Liver (tissue), 9 donors: Measurements from ENCODE around the gene PLEKHM2. TPM values are rescaled to one million over a fixed set of nuclear protein-coding genes. Genes with fewer than 3 reads are reported as not detected.

ENCODE experiments used
- DNase-seq: peaks from one replicate; pipeline ENCODE4 v3.0.0-alpha.2; 2017; ENCODE audit warnings: low spot score
- H3K27ac ChIP-seq, 2 donors: one replicate each; pipeline ENCODE4 v1.7.0; 2013; ENCODE audit warnings: inconsistent platforms in 2 of 2, low read length in 2 of 2, control low read depth in 1 of 2, low read depth in 1 of 2, mild to moderate bottlenecking in 1 of 2
- H3K27me3 ChIP-seq, 4 donors: one replicate each; pipeline versions ENCODE4 v1.6.1 to v1.7.0; 2013; ENCODE audit warnings: low read length in 3 of 4, inconsistent platforms in 1 of 4, mild to moderate bottlenecking in 1 of 4, moderate library complexity in 1 of 4; ENCODE audit not compliant: control insufficient read depth in 4 of 4, insufficient read depth in 4 of 4
- H3K36me3 ChIP-seq, 4 donors: one replicate each; pipeline versions ENCODE4 v1.6.1 to v1.7.0; 2013; ENCODE audit warnings: low read length in 3 of 4, mild to moderate bottlenecking in 3 of 4, low read depth in 1 of 4, moderate library complexity in 1 of 4; ENCODE audit not compliant: control insufficient read depth in 4 of 4, insufficient read depth in 3 of 4
- H3K4me1 ChIP-seq, 4 donors: one replicate each; pipeline versions ENCODE4 v1.6.1 to v1.7.0; 2013; ENCODE audit warnings: low read length in 3 of 4, mild to moderate bottlenecking in 3 of 4, moderate library complexity in 1 of 4; ENCODE audit not compliant: control insufficient read depth in 4 of 4, insufficient read depth in 4 of 4
- H3K4me3 ChIP-seq, 3 donors: one replicate each; pipeline versions ENCODE4 v1.6.1 to v1.7.0; 2013; ENCODE audit warnings: low read length in 3 of 3, control low read depth in 1 of 3, low read depth in 1 of 3, mild to moderate bottlenecking in 1 of 3
- H3K9ac ChIP-seq, 2 donors: one replicate each; pipeline ENCODE4 v1.7.0; 2013; ENCODE audit warnings: low read length in 2 of 2, mild to moderate bottlenecking in 2 of 2, moderate library complexity in 2 of 2, control low read depth in 1 of 2, low read depth in 1 of 2
- H3K9me3 ChIP-seq, 4 donors: one replicate each; pipeline versions ENCODE4 v1.6.1 to v1.7.0; 2013; ENCODE audit warnings: low read length in 3 of 4; ENCODE audit not compliant: control insufficient read depth in 4 of 4
- ATF3 ChIP-seq: IDR thresholded peaks from 2 replicates; pipeline ENCODE4 v1.6.1; 2016; ENCODE audit warnings: antibody characterized with exemption
- CTCF ChIP-seq: fragments of 150-350 bp; IDR thresholded peaks from 2 replicates; pipeline ENCODE4 v1.5.1; 2017; ENCODE audit warnings: improper control_type of control experiment, low read depth, low read length; ENCODE audit not compliant: missing input control
- EGR1 ChIP-seq, 2 donors: IDR thresholded peaks; 2 replicates each; pipeline ENCODE4 v1.6.1; 2016 to 2018; ENCODE audit warnings: antibody characterized with exemption in 2 of 2, low read depth in 2 of 2
- FOXA2 ChIP-seq: IDR thresholded peaks from 2 replicates; pipeline ENCODE4 v1.6.1; 2016; ENCODE audit warnings: antibody characterized with exemption
- GABPA ChIP-seq, 2 donors: IDR thresholded peaks in 1 of 2; conservative IDR thresholded peaks in 1 of 2; 2 replicates each; pipeline ENCODE4 v1.6.1; 2016; ENCODE audit warnings: antibody characterized with exemption in 2 of 2, mild to moderate bottlenecking in 1 of 2, moderate library complexity in 1 of 2
- HNF4A ChIP-seq, 2 donors: conservative IDR thresholded peaks; 2 replicates each; pipeline ENCODE4 v1.6.1; 2016; ENCODE audit warnings: antibody characterized with exemption in 2 of 2, mild to moderate bottlenecking in 2 of 2
- HNF4G ChIP-seq: IDR thresholded peaks from 2 replicates; pipeline ENCODE4 v1.6.1; 2016; ENCODE audit warnings: antibody characterized with exemption
- MAX ChIP-seq: IDR thresholded peaks from 2 replicates; pipeline ENCODE4 v1.6.1; 2016; ENCODE audit warnings: antibody characterized with exemption
- NR2F2 ChIP-seq: IDR thresholded peaks from 2 replicates; pipeline ENCODE4 v1.6.1; 2016; ENCODE audit warnings: antibody characterized with exemption
- RAD21 ChIP-seq, 2 donors: IDR thresholded peaks; 2 replicates each; pipeline ENCODE4 v1.6.1; 2016; ENCODE audit warnings: antibody characterized with exemption in 2 of 2, mild to moderate bottlenecking in 2 of 2
- REST ChIP-seq: IDR thresholded peaks from 2 replicates; pipeline ENCODE4 v1.6.1; 2016; ENCODE audit warnings: antibody characterized with exemption, mild to moderate bottlenecking
- SP1 ChIP-seq: IDR thresholded peaks from 2 replicates; pipeline ENCODE4 v1.6.1; 2018; ENCODE audit warnings: antibody characterized with exemption, mild to moderate bottlenecking
- TAF1 ChIP-seq: conservative IDR thresholded peaks from 2 replicates; pipeline ENCODE4 v1.6.1; 2016; ENCODE audit warnings: antibody characterized with exemption, mild to moderate bottlenecking
- YY1 ChIP-seq: IDR thresholded peaks from 2 replicates; pipeline ENCODE4 v1.6.1; 2016; ENCODE audit warnings: antibody characterized with exemption, mild to moderate bottlenecking
- WGBS: extraction: QIAGEN DNeasy Blood & Tissue Kit; methylation state at CpG from one replicate; pipeline ENCODE4 v1.1.7; 2013; 5-methylcytosine and 5-hydroxymethylcytosine counted together
- polyA plus RNA-seq, 2 donors: library from polyadenylated mRNA; stranded (reverse) in 1 of 2; unstranded in 1 of 2; fragments of 200-250 nt in 1 of 2; fragments of >200 nt in 1 of 2; fragmentation: Nextera tagmentation in 1 of 2; extraction: Ambion mirVana in 1 of 2; gene quantifications; one replicate each; pipeline versions ENCODE4 v1.2.1 to v1.2.3, GENCODE V29; 2013 to 2015
- total RNA-seq, 2 donors: library from RNA; depleted of rRNA; stranded (reverse); fragments of >200 nt; gene quantifications; one replicate each; pipeline ENCODE4 v1.2.3, GENCODE V29; 2014
- donor health status: healthy.
- donor health status: healthy.
- donor health status: healthy.
- donor health status: healthy.
- donor health status: healthy.

Gene PLEKHM2
- total and polyA plus RNA-seq, 4 donors, result 4.1 to 22.6 (median 17.0) TPM

GRCh38 chr1:15731735-15732685 lies 47.9 kb downstream of the PLEKHM2 start:
- peaks cover 19 to 57% (median 28%) of the 10 kb centered on the region in 4 donors for H3K36me3 ChIP-seq
- H3K27ac ChIP-seq, result no peak overlapping the region
- peaks cover 11 to 27% (median 19%) of the 10 kb centered on the region in 4 donors for H3K4me1 ChIP-seq
- WGBS, result 95% methylated on average over 39 of the region's 39 CpGs
- no peaks in the 10 kb centered on the region for H3K9me3 ChIP-seq
- no peak overlapping the region for H3K9ac ChIP-seq
- no peak for DNase-seq
- TF ChIP-seq REST (no peak), RAD21 (IDR thresholded peaks at IDR 0.05) (no peak)
- no peaks in the 10 kb centered on the region for H3K27me3 ChIP-seq
- H3K4me3 ChIP-seq, result no peak overlapping the region

GRCh38 chr1:15732686-15733081 lies 48.6 kb downstream of the PLEKHM2 start:
- Histone ChIP-seq H3K36me3 (peaks cover 13 to 50% (median 25%) of the 10 kb centered on the region in 4 donors), H3K9me3 (no peaks in the 10 kb centered on the region), H3K4me1 (peaks cover 16 to 33% (median 23%) of the 10 kb centered on the region in 4 donors), H3K27me3 (no peaks in the 10 kb centered on the region), H3K9ac (no peak overlapping the region), H3K27ac (no peak overlapping the region), H3K4me3 (no peak overlapping the region)
- WGBS, result 91% methylated on average over 7 of the region's 7 CpGs
- no peak for DNase-seq
- TF ChIP-seq NR2F2 (no peak), FOXA2 (no peak), HNF4A (conservative IDR thresholded peaks at IDR 0.05) (no peak), TAF1 (no peak), SP1 (no peak), CTCF (no peak), EGR1 (IDR thresholded peaks at IDR 0.05; ENCODE audit: low read depth in 2 of 2) (no peak), REST (no peak), MAX (no peak), HNF4G (no peak), ATF3 (no peak), RAD21 (IDR thresholded peaks at IDR 0.05) (no peak), GABPA (IDR thresholded peaks at IDR 0.05 in 1 of 2, conservative IDR thresholded peaks at IDR 0.05 in 1 of 2) (no peak), YY1 (no peak)
